ENCODE results near the gene PIK3R5. TPM values are rescaled to one million over a fixed set of nuclear protein-coding genes. Genes with fewer than 3 reads are reported as not detected.

The PIK3R5 gene, protein sequence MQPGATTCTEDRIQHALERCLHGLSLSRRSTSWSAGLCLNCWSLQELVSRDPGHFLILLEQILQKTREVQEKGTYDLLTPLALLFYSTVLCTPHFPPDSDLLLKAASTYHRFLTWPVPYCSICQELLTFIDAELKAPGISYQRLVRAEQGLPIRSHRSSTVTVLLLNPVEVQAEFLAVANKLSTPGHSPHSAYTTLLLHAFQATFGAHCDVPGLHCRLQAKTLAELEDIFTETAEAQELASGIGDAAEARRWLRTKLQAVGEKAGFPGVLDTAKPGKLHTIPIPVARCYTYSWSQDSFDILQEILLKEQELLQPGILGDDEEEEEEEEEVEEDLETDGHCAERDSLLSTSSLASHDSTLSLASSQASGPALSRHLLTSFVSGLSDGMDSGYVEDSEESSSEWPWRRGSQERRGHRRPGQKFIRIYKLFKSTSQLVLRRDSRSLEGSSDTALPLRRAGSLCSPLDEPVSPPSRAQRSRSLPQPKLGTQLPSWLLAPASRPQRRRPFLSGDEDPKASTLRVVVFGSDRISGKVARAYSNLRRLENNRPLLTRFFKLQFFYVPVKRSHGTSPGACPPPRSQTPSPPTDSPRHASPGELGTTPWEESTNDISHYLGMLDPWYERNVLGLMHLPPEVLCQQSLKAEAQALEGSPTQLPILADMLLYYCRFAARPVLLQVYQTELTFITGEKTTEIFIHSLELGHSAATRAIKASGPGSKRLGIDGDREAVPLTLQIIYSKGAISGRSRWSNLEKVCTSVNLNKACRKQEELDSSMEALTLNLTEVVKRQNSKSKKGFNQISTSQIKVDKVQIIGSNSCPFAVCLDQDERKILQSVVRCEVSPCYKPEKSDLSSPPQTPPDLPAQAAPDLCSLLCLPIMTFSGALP
- 10 to 100 TPM; 46.7 to 50.4 TPM for total RNA-seq

DNA sequence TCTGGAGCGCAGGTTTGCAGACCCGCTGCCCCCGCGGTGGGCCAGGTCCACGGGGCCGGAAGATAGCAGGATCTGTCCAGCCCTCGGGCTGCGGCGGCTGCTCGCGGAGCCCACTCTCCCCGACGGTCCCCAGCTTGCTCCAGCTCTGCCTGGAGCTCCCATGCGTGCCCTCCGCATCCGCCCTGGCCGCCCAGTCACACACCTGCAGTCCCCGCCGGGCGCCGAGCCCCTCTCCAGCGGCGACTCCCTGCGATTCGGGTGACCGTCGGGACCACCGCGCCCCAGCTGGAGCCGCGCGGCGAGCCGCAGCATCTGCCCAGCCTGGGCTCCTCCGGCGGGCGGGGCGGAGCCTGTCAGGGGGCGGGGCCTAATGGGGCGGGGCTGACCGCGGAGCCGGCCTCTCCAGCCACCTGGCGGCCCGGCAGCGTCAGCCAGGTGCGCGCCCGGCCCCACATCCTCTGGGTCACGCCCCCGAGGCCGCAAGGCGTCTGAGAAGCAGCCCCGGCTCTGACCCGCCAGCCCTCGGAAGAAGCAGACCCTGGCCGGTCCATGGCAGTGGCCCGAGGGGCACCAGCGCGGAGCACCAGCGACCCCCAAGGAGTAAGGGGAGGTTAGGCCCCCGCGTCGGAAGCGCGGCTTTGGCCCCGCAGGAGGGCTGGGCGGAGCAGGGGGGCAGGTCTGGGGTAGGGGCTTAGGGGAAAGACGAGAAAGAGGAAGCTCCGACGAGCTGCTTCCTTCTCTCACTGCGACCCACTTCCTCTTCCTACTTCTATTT is at the start of gene PIK3R5:
PIK3R5 (minus strand) TSS at position 314 of the 775 bp plus-strand sequence. CDS start 54,213 bp downstream, outside the sequence.
- intact Hi-C loops (cut with micrococcal nuclease), result no loop called here
- TF ChIP-seq, protein P1, sequence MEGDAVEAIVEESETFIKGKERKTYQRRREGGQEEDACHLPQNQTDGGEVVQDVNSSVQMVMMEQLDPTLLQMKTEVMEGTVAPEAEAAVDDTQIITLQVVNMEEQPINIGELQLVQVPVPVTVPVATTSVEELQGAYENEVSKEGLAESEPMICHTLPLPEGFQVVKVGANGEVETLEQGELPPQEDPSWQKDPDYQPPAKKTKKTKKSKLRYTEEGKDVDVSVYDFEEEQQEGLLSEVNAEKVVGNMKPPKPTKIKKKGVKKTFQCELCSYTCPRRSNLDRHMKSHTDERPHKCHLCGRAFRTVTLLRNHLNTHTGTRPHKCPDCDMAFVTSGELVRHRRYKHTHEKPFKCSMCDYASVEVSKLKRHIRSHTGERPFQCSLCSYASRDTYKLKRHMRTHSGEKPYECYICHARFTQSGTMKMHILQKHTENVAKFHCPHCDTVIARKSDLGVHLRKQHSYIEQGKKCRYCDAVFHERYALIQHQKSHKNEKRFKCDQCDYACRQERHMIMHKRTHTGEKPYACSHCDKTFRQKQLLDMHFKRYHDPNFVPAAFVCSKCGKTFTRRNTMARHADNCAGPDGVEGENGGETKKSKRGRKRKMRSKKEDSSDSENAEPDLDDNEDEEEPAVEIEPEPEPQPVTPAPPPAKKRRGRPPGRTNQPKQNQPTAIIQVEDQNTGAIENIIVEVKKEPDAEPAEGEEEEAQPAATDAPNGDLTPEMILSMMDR (IDR thresholded peaks at IDR 0.05), result peak; percentile 53
- peak within 1 kb of the TSS; percentile 100 for H3K27ac Mint-ChIP-seq
- ChIA-PET POLR2A (interaction anchor here (0.8 to 20.0 kb wide), 7 partner anchors 9 to 67 kb away, joined by 3 to 333 read pairs (median 8); no protein-coding TSS in a partner anchor), CTCF (interaction anchor here (0.8 to 3.2 kb wide), 7 partner anchors 12 to 70 kb away, joined by 3 to 15 read pairs (median 4); no protein-coding TSS in a partner anchor)
- peak within 1 kb of the TSS; percentile 97 for H3K4me3 Mint-ChIP-seq
- H3K4me1 Mint-ChIP-seq (ENCODE audit: low read depth), result peaks cover 51% of the 10 kb centered on the region
- peaks cover 36% of the 10 kb centered on the region for H3K36me3 Mint-ChIP-seq (ENCODE audit: low read depth)
- peaks cover 15% of the 10 kb centered on the region for H3K9me3 Mint-ChIP-seq
- peak; percentile 81 for DNase-seq
- peak; percentile 77 for ATAC-seq
- H3K27me3 Mint-ChIP-seq, result no peaks in the 10 kb centered on the region

DNA sequence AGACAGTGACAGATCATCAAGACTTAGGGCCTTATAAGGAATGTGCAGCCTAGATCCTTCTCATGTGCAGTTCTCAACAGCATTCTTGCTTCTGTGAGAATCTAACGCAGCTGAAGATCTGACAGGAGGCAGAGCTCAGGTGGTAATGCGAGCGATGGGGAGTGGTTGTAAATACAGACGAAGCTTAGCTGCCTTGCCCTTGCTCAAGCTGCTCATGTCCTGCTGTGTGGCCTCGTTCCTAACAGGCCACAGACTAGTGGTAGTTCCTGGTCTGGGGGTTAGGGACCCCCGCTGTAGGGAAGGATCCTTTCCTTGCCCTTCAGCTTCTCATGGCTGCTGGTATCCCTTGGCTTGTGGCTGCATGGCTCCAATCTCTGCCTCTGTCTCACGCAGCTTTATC is 45.5 kb upstream of the PIK3R5 start:
- POLR2A ChIA-PET, result interaction anchor here (1.3 kb wide), 1 partner anchor 11 kb away, joined by 3 read pairs; no protein-coding TSS in a partner anchor
- DNase-seq, result no peak
- no peak overlapping the region for H3K4me3 Mint-ChIP-seq
- intact Hi-C loops (cut with micrococcal nuclease), result loop anchor here (10.0 kb wide), 1 partner anchor 514 kb away; no protein-coding TSS in a partner anchor
- no peaks in the 10 kb centered on the region for H3K9me3 Mint-ChIP-seq
- CTCF ChIA-PET, result interaction anchor here (0.6 to 5.7 kb wide), 2 partner anchors 13 to 226 kb away, joined by 3 to 34 read pairs; no protein-coding TSS in a partner anchor
- peaks cover 39% of the 10 kb centered on the region for H3K27me3 Mint-ChIP-seq
- no peaks in the 10 kb centered on the region for H3K4me1 Mint-ChIP-seq (ENCODE audit: low read depth)
- no peaks in the 10 kb centered on the region for H3K36me3 Mint-ChIP-seq (ENCODE audit: low read depth)
- no peak for ATAC-seq
- TF ChIP-seq, protein P1 (IDR thresholded peaks at IDR 0.05), result no peak
- H3K27ac Mint-ChIP-seq, result no peak overlapping the region

DNA sequence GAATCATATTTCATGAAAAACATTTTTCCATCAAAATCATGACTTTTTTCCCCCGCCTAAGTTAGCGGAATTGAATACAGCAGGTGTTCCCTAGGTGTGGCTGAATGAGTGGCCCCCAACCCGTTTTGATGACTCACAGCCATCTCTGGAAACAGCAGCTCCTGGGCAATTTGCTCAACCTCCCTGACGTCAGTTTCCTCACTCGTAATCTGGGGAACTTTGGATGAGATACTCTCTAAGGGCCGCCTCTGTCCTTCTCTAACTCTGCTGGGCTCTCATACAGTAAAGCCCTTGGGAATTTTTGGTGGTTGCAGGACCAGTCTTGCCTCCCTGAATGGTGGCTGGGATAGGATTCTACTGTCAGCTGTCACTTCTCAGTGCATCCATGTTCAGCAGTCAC is 44.2 kb upstream of the PIK3R5 start:
- H3K9me3 Mint-ChIP-seq, result no peaks in the 10 kb centered on the region
- H3K27ac Mint-ChIP-seq, result no peak overlapping the region
- CTCF ChIA-PET, result interaction anchor here (1.2 to 5.7 kb wide), 2 partner anchors 12 to 224 kb away, joined by 4 to 34 read pairs; no protein-coding TSS in a partner anchor
- DNase-seq (no peak), ATAC-seq (no peak)
- intact Hi-C loops (cut with micrococcal nuclease), result loop anchor here (10.0 kb wide), 1 partner anchor 515 kb away; no protein-coding TSS in a partner anchor
- H3K27me3 Mint-ChIP-seq, result peaks cover 47% of the 10 kb centered on the region
- H3K36me3 Mint-ChIP-seq (ENCODE audit: low read depth), result no peaks in the 10 kb centered on the region
- TF ChIP-seq, protein P1 (IDR thresholded peaks at IDR 0.05), result no peak
- H3K4me3 Mint-ChIP-seq, result no peak overlapping the region
- POLR2A ChIA-PET, result interaction anchor here (1.2 kb wide), 1 partner anchor 12 kb away, joined by 3 read pairs; the partner anchor contains the start of gene NTN1
- peaks cover 2% of the 10 kb centered on the region for H3K4me1 Mint-ChIP-seq (ENCODE audit: low read depth)

DNA sequence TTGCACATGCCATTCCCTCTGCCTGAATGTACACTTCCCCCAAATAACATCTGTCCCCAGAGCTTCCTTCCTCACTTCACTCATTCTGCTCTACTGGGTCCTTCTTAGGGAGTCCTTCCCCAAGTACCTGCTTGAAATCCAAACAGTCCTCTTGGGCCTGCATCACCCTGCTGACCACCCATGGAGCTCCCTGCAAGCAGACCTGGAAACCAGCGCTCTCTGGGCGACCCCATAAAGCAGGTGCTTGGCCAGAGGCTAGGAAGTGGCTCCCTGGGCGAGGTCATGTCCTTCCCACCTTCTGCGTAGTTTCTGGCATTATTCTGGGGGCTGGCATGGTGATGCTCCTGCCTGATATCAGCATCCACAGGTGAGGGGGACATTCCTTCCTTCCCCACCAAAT is 43.6 kb upstream of the PIK3R5 start:
- H3K27ac Mint-ChIP-seq, result no peak overlapping the region
- no peaks in the 10 kb centered on the region for H3K9me3 Mint-ChIP-seq
- peaks cover 53% of the 10 kb centered on the region for H3K27me3 Mint-ChIP-seq
- no peaks in the 10 kb centered on the region for H3K36me3 Mint-ChIP-seq (ENCODE audit: low read depth)
- ATAC-seq, result no peak
- peaks cover 2% of the 10 kb centered on the region for H3K4me1 Mint-ChIP-seq (ENCODE audit: low read depth)
- ChIA-PET POLR2A (no interaction called here), CTCF (interaction anchor here (1.2 to 5.7 kb wide), 2 partner anchors 11 to 223 kb away, joined by 4 to 34 read pairs; no protein-coding TSS in a partner anchor)
- intact Hi-C loops (cut with micrococcal nuclease), result no loop called here
- TF ChIP-seq, protein P1 (IDR thresholded peaks at IDR 0.05), result no peak
- H3K4me3 Mint-ChIP-seq, result no peak overlapping the region
- no peak for DNase-seq
